Fibroblast of skin of right biceps (primary cell): Measurements from ENCODE around the gene TFEB.

Experiments
- DNase-seq: peaks from one replicate; pipeline ENCODE4 v3.0.0-alpha.2; 2013

TFEB gene

DNA sequence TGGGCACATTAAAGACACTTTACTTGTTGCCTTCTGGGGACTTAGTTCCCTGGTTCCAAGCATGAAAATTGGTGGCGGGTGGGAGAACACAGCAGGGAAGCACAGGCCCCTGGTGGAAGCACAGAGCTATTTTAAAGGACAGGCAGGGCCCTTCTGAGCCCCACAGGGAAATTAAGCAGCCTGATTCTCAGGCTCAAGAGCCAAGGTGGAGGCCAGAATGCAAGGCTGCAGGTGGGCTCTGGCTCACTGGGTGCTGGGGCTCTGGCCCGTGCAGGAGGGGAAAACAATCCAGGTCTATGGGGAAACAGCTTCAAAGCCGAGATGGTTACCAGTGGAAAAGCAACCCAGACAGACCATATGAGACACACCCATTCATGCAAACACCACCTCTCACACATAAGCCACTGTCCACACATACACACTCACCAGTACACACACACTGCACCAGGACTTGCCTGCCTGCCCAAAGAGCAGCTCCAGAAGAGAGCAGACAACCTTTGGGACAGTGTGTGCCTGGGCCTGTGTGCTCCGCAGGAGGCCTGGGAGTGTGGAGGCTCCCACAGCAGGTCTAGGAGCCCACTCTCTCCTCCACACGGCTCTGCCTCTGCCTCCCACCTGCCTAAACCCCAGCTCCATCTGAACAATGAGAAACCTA, 30.6 kb downstream of the TFEB start:
- DNase-seq = no peak

DNA sequence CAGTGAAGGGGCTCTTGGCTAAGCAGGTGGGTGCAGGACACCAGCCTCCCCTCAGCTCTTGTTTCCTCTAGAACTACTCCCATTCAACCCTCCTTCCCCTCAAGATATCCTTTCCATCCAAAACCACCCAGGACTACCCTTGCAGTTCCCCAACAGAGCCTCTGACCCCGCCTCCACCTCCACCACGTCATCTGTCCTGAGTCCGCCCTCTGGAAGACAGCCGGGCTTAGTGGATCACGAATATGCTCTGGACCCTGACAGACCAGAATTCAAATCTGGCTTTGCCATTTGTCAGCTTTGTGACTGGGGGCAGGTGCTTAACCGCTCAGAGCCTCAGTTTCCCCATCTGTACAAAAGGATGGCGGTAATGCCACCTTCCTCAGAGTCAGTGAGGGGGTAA, 31.4 kb downstream of the TFEB start:
- no peak for DNase-seq

DNA sequence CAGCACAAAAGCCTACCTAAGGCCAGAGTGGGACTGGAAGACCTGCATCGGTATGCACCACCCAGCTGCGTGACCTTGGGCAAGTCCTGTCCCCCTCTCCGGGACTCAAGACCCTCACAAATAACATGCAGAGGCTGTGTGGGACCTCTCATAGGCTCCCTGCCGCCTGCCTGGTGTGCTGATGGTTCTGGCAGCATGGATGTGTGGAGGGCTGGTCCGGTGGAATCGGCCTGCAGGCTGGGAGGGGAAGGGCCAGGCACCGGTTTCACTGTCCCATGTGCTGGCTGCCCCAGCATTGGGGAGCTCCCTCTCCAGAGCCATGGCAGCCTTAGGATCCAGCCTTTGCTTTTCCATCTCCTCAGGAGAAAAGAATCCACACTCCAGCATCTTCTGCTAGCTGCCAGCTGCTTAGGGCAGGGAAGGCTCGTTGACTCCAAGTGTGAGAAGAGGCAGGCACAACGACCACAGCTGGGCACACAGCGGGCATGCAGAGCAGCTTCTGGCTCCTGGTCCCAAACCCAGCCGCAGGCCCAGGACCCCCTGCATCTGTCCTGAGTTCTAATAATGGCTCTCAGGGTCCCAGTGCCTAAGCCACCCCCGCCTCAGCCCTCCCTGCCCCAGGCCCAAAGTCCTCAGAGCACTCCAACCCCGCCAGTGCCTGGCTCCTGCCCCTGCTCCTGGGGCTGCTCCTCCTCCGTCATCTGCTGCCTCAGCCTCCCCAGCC, 32.5 kb downstream of the TFEB start:
- DNase-seq = no peak

DNA sequence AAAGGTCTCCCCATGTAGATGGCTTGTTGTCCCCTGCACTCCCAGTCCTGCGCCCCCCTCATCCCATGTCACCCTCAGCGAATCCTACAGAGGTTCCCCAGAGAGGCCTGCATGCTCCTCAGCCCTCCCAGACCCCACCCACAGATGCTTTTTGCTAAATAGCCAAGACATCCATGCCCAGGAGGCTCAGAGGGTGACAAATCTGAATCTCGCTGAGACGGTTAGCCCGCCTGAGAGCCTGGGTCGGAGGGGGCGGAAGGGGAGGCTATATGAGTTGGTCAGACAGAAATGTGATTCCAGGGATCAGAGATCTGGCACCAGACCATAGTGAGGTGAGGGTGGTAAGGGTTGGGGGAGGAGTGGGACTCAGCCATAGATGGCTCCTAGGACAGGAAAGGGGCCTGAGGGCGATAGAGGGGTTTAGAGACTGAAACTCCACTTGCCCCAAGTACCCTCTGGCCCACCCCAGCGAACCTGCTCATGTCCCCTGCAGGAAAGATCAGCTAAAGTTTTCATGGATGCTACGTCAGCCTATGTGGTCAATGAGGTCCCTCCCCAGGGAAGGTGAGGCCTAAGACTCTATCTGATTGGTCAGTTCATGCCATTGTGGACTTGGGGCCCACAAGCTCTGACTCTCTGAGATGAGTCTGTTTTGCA, 33.2 kb downstream of the TFEB start:
- DNase-seq = no peak

DNA sequence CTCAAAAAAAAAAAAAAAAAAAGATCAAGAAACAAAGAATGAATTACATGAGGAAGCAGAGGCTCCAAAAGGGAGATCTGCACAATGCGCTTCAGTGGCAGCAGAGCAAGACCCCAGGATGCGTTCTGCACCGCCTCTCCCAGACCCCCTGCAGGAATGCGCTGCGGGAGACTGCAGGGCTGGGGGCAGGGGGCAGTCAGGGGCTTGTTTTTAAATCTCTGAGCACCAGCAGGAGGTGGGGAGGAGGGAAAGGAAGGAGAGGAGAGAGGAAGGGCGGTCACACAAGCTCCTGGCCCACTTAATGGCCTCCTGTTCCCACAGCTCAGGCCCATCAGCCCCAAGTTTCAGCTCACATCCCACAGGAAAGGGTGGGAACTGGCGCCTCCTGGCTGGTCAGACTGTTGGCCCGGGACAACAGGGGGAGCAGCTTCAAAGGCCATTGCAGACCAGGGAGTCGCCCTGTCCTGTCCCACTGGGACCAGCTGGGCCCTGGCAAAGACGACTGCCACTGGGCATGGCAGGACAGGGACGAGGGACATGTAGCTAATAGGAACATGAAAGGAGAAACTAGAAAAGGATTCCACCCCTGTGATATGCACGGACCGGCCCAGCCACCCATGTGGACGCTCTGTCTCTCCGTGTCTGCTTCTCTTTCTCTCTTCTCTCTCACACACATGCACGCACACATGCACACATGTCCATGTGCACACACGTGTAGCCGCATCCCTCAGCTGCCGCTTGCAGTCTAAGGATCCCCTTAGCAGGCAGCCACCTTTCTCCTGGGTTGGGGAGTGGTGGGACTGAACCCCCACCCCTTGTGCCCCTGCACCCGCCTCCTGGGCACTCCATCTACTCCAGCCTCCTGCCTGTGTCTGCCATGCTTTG, 34.7 kb downstream of the TFEB start:
- DNase-seq = no peak

DNA sequence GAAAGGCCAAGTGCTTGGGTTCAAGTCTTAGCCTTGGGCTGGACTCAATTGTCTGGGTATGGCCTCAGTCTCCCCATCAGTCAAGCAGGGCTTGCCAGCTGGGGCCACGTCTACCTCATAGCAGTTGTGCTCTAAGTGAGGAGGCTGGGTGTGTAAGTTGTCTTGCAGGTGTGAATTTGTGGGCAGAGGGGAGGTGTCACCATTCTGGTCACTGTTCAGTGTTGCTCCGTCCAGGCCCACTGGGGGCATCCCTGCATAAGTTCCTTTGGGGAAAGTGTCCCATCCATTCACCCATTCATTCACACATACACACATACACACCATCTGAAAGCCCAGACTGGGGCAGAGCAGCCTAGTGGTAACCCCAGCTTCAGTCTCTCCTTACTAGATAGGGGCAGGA, 36.3 kb downstream of the TFEB start:
- DNase-seq = no peak

DNA sequence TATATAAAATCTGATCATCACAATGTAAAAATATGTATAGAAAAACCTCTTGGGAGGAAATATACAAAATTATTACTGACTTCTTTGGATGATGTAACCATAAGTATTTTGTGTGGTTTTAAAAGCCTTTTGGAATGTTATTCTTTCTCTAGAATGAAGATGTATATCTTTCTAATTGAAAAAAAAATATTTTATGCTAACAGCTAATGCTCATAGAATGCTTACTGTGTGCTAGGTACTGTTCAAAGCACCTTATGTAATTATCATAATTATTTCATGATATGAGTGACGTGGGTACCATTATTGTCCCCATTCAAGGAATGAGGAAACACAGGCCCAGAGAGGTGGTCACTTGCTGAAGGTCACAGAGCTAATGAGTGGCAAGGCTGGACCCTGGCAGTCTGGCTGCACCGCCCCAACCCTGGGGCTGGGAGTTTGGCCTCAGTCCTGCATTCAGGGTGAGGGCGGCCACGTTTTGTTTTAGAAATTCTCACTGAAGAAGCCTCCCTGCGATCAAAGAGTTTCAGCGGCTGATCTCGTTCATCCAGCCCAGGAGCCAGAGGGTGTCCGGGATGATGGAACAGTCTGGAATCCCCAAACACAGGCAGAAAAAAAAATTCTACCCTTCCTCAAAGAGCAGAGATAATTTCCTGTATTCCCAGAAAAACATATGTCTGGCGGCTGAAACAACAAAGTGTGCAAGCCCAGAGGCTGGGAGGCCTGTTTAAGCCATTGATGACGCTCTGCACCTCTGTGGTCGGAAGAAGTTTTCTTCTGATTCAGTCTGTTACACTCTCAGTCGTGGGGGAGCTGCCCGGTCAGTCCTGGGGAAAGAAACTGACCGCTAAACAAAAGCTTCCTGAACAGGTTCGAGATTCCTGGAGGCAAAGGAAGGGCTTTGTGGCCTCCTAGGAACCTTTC, 37.3 kb downstream of the TFEB start:
- DNase-seq = peak; percentile 97

DNA sequence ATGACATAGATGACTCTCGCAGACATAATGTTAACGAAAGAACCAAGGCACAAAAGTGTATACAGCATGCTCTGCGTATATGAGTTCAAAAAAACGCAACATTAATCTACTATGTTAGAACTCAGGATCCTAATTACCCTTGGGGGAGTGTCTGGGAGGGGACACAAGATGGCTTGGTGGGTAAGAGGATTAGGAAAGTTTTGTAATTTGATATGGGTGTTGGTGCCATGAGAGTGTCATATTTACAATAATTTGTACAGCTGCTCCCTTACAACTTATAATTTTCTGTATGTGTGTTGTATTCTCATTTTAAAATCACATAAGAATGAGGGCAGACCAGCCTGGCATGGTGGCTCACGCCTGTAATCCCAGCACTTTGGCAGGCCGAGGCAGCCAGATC, 38.6 kb downstream of the TFEB start:
- DNase-seq = no peak

DNA sequence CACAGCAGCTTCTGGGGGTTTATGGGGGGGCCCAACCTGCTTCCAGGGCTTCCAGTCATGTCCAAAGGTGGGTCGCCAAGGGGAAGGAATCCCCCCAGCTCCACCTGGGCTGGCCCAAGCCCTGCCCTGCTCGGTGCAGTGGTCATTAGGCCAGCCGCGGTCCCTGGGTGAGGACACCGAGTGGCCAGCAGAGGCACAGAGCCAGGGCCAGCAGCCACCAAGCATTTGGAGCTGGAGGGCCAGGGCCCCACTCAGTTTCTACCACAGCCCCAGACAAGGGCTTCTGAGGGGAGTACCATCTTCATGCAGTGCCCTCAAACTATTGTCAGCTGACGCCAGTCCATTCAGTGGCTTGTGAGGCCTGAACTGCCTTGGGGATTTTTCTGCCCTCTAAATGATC, 39.6 kb downstream of the TFEB start:
- DNase-seq = no peak

DNA sequence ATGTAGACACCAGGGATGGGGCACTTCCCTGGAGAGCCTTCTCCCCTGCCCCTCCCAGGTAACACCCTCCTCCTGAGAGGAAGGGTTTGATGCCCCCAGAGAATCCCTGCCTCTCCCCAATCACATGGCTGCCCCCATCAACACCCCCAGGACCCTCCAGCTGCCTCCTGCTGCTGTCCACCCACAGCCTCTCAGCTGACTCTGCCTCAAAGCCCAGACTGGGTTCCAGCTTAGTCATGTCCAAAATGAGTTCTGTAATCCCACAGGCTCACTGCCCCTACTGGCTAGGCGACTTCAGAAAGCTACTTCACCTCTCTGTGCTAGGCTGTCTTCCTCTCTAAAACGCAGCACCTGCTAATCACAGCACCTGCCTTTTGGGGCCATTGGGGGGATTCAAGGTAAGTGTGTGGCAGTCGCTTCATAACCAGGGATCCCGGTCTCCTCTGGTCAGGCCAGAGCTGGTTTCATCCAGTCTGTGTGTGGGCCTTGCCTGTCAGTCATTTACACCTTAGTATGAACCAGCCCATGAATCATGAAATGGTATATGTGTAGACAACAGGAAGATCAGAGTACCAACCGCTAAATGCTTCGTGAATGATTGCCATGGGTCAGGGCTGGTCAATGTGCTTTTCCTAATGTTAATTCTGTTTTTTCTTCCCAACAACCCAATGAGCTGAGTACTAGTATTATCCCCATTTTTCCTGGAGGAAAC, 40.4 kb downstream of the TFEB start:
- peak; percentile 29 for DNase-seq

DNA sequence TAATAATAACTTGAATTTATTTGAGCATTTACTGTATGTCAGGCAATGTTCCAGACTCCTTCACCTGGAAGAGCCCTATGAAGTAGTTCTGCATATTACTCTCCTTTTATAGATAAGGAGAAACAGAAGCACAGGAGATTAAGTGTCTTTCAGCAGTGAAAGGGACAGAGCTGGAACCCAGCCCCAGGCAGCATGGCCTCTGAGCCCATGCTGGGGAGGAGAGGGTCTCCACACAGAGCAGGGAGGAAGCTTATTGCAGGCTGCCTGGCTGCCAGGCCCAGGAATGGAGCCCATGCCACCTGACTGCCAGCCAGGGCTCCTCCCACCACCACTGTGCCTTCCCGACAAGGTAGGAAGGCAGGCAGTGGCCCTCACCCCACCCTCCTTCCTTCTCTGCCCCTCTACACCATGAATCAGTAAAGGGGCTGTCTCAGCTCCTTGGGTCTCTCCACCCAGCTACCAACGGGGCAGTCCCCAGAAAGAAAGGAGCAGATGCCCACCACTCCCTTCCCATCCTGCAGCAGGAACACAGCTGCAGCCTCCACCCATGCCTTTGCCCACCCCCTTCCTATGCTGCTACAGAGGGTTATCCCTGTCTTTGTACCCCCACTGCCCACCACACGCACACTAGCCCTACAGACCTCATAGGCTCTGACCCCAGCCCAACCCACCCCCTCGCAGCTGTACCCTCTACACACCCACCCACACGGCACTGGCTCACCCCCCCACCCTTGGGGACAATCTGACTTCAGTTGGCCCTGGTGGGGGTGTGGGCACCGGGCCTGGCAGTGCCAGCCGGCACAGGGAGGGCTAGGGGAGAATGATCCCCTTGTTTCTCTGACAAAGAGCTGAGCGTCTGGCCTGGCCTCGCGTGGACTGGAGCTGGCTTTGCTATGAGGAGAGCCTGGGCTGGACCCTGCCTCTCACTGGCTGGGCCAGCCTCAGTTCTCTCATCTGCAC, 41.8 kb downstream of the TFEB start:
- DNase-seq = no peak

DNA sequence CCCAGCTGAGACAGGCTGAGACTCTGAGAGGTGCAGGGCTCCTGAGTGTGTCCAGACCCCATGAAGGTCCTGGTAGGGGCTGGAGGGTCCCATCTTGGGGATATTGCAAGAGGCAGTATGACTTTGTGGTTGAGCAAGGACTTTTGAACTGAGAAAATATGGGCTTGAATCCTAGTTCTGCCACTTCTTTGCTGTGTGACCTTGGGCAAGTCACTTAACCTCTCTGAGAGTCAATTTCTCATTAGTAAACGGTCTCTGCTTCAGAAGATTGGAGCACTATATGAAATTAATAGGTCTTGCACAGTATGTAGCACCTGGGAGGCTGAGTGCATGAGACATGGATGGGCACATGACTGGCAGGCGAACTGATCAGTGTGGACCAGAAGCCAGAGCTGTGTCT, 42.7 kb downstream of the TFEB start:
- DNase-seq = no peak

DNA sequence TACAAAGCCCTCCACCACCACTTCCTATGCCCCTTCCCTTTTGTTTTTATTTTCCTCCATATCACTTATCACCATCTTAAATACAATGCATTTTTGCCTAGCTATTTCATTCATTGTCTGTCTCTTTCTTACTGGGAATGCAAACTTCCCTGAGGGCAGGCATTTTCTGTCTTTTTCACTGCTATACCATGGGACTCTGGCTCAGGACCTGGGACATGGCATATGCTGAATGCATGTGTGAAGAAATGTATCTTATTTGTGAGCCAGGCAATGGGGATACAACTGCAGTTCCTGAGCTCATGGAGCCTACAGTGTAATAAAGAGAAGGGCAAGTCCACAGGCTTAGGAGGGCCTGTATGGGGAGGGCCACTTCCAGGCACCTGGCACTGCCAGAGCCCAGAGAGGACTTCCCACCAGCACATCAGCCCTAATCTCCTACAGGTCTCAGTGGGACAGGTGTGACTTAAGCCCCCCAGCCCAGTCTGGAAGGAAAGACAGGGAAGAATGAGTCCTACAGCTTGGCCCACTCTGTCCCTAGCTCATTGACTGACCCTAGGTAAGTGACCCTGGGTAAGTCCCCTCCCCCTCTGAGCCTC, 43.2 kb downstream of the TFEB start:
- no peak for DNase-seq

DNA sequence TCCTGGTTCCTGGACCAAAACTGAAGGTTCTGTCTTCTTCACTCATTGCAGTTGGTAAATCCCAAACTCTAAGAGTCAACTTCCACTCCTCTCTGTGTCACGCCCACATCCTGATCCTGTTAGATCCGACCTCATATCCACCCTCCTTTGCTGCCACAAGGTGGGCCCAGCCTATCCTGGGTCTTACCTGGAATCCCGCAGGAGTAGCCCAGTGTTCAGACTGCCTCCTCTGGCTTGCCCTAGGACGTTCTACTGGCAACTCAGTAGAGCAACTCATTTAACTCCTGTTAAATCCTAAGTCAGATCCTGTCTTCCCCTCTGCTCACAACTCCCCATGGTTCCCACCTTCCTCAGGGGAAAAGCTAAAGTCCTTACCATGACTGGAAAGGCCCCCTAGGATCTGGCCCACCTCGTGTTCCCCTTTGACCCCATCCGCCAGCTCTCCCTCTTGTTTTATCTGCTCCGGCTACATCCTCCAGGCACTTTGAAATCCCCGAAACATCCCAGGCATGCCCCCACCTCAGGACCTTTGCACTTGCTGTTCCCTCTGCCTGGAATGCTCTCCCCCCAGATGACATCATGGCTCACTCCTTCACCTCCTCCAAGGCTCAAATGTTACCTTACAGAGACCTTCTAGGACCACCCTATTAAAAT, 43.9 kb downstream of the TFEB start:
- no peak for DNase-seq

DNA sequence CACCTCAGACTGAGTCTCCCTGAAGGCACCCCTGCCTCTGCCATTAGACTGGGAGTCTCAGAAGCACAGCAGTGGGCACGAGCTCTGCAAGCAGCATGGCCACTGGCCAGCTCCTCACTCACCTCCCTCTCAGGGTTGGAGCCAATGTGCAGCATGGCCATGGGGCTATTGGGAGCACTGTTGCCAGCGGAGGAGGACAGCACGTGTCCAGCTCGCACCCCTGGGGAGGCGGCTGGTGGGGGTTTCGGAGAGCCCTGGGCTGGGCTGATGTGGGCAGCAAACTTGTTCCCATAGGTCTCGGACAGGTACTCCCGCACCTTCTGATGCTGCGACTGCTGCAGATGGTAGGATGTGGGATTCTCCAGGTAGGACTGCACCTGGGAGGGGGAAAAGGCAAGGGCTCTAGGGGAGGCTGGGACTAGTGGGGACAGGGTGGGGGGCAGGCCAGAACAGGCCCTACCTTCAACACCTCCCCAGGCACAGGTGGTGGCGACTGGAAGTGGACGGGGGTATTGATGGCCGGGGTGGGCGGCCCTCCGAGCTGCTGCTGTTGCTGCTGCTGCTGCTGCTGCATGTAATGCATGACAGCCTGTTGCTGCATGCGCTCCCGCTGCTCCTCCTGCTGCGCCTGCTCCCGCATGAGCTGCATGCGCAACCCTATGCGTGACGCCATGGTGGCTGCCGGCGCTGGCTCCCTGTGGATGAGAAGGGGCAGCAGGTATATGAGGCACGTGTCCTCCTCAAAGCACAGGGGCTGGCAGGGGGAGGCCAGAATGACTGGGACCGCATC, 44.7 kb downstream of the TFEB start:
- no peak for DNase-seq

DNA sequence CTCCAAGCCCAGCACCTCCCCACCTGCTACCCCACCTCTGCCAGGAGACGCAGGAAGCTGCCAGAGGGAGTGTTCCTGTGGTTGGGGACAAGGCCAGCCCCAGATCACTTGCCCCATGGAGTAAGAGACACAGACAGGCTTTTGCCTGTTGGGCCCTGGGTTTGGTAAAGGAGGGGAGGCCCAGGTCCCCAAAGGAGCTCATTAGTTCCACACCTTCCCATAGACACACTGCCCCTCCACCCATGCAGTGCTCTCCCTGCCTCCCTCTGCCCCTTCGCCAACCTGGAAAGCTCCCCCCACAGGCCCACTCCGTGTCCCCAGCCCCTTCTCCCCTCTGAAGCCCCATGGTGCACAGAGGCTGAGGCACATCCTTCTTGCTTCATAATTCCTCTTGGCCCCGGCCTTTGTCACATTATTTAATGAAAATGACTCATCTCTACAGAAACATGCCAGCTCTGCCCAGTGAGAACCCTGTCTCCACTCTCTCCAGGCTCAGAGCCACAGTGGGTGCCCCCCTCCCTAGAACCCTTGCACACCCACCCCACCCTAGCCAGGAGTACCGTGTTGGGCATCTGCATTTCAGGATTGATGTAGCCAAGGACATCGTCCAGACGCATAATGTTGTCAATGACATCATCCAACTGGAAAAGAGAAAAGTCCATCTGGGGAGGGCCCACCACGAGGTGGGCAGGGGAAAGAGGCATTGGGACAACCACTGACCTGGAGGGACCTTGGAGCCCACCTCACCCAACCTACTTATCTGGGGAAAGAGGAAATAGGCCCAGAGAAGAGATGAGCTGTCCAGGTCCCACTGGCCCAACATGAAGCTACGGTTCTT, 46.0 kb downstream of the TFEB start:
- peak; percentile 50 for DNase-seq

DNA sequence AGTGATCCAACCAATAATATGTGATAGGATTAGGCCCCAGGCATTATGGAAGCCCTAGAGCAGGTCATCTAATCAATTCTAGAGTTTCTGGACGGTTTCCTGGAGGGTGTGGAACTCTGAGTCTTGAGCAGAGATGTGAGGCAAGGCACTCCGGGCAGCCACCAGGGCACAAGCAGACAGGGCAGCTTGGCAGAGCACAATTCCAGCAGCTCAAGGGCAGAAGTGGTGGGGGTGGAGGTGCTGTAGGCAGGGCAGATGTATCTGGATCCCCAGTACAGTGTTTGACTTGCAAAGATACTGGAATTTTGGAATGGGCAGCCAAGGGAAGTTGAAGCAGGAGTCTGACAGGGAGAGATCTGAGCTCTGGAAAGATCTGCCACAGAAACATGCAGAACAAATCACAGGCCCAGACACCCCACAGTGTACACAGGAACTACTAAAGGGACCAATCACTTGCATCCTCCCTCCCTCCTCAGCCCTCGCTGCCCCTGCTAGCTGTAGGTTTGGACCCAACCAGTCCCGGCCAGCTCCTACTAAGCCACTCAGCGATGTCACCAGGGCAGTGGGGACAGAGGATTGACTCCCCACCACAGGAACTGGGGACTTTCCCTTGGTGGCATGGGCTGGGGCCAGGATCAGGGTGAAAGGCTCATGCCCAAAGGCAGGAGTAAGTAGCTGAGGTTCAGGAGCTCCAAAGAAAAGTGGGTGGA, 47.0 kb downstream of the TFEB start:
- no peak for DNase-seq
